ENCODE measurements around the gene WDR64. TPM values are rescaled to one million over a fixed set of nuclear protein-coding genes. Genes with fewer than 3 reads are reported as not detected.

WDR64 gene
- total and polyA plus RNA-seq, 2 of the 13 experiments (the other 11 are each of a cell fraction or from before 2014, with no cell fraction given): not detected

- TF ChIP-seq KDM5A (IDR thresholded peaks at IDR 0.05; ENCODE audit: borderline replicate concordance, low read length): no peak
- TF ChIP-seq TIGD3 (CRISPR knock-in tag; IDR thresholded peaks at IDR 0.05; ENCODE audit: borderline replicate concordance): no peak
- no peak for TF ChIP-seq RFXANK (CRISPR knock-in tag; IDR thresholded peaks at IDR 0.05)
- TF ChIP-seq ZBTB7A (CRISPR knock-in tag; IDR thresholded peaks at IDR 0.05): no peak
- TF ChIP-seq ZNF235 (CRISPR knock-in tag; IDR thresholded peaks at IDR 0.05; ENCODE audit: borderline replicate concordance): no peak
- no peak for TF ChIP-seq NR2F2 (IDR thresholded peaks at IDR 0.05; ENCODE audit: borderline replicate concordance, low read depth)
- no peak for TF ChIP-seq ZNF383 (CRISPR knock-in tag; IDR thresholded peaks at IDR 0.05; ENCODE audit: borderline replicate concordance)
- no peak for TF ChIP-seq MBNL3 (CRISPR knock-in tag; conservative IDR thresholded peaks at IDR 0.05)
- TF ChIP-seq, protein P1, sequence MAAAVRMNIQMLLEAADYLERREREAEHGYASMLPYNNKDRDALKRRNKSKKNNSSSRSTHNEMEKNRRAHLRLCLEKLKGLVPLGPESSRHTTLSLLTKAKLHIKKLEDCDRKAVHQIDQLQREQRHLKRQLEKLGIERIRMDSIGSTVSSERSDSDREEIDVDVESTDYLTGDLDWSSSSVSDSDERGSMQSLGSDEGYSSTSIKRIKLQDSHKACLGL (CRISPR knock-in tag; IDR thresholded peaks at IDR 0.05): peak; percentile 46; the same call in 1 of the 2 replicates
- no peak for TF ChIP-seq RELA (CRISPR knock-in tag; IDR thresholded peaks at IDR 0.05)
- no peak for TF ChIP-seq ZNF614 (CRISPR knock-in tag; IDR thresholded peaks at IDR 0.05; ENCODE audit: borderline replicate concordance)
- TF ChIP-seq ZEB1 (IDR thresholded peaks at IDR 0.05; ENCODE audit: insufficient replicate concordance, low read depth): no peak
- no peak for TF ChIP-seq ATRX (CRISPR knock-in tag; IDR thresholded peaks at IDR 0.05; ENCODE audit: borderline replicate concordance)
- TF ChIP-seq PPARG (CRISPR knock-in tag; conservative IDR thresholded peaks at IDR 0.05): no peak
- no peak for TF ChIP-seq HNRNPUL1 (IDR thresholded peaks at IDR 0.05; ENCODE audit: low read depth, low read length)
- no peak for TF ChIP-seq ZNF510 (CRISPR knock-in tag; IDR thresholded peaks at IDR 0.05; ENCODE audit: low read depth)
- no peak for TF ChIP-seq FOSL1 (CRISPR knock-in tag; IDR thresholded peaks at IDR 0.05; ENCODE audit: borderline replicate concordance)
- peak; percentile 67 for TF ChIP-seq ZHX1 (CRISPR knock-in tag; IDR thresholded peaks at IDR 0.05; ENCODE audit: low read depth)
- 0 out of 2 replicates have a peak, but pooled peaks have one; percentile 52 for TF ChIP-seq ZFAT (CRISPR knock-in tag; conservative IDR thresholded peaks at IDR 0.05)
- no peak for TF ChIP-seq HMG20A (CRISPR knock-in tag; IDR thresholded peaks at IDR 0.05; ENCODE audit: borderline replicate concordance)
- TF ChIP-seq, protein P2, sequence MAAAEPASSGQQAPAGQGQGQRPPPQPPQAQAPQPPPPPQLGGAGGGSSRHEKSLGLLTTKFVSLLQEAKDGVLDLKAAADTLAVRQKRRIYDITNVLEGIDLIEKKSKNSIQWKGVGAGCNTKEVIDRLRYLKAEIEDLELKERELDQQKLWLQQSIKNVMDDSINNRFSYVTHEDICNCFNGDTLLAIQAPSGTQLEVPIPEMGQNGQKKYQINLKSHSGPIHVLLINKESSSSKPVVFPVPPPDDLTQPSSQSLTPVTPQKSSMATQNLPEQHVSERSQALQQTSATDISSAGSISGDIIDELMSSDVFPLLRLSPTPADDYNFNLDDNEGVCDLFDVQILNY (CRISPR knock-in tag; conservative IDR thresholded peaks at IDR 0.05): no peak
- TF ChIP-seq, protein P3, sequence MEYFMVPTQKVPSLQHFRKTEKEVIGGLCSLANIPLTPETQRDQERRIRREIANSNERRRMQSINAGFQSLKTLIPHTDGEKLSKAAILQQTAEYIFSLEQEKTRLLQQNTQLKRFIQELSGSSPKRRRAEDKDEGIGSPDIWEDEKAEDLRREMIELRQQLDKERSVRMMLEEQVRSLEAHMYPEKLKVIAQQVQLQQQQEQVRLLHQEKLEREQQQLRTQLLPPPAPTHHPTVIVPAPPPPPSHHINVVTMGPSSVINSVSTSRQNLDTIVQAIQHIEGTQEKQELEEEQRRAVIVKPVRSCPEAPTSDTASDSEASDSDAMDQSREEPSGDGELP (IDR thresholded peaks at IDR 0.05; ENCODE audit: borderline replicate concordance, low read depth): no peak
- TF ChIP-seq HNF4G (IDR thresholded peaks at IDR 0.05; ENCODE audit: borderline replicate concordance, low read depth, low read length): no peak
- TF ChIP-seq HNF4G (CRISPR knock-in tag; IDR thresholded peaks at IDR 0.05; ENCODE audit: borderline replicate concordance, low read depth): no peak
- no peak for TF ChIP-seq ZNF841 (CRISPR knock-in tag; IDR thresholded peaks at IDR 0.05; ENCODE audit: borderline replicate concordance)
These were observed 11.8 kb upstream of the WDR64 start, which contains the start of the genes CHML and OPN3 (continued) for GRCh38 chr1:241640149-241640866.
